Nephron progenitor cell (in vitro differentiated cells): ENCODE results near the gene PRKG1.

Experiments used
- DNase-seq: peaks from one replicate; pipeline ENCODE4 v3.0.0; 2021
- H3K27ac Mint-ChIP-seq: 2 replicates; pipeline ENCODE4 v1.8.0; 2021; ENCODE audit warnings: mild to moderate bottlenecking, moderate library complexity, mixed read lengths
- H3K27me3 Mint-ChIP-seq: 2 replicates; pipeline ENCODE4 v1.8.0; 2021; ENCODE audit warnings: mild to moderate bottlenecking, low read depth, mixed read lengths; ENCODE audit not compliant: poor library complexity
- H3K36me3 Mint-ChIP-seq: 2 replicates; pipeline ENCODE4 v1.8.0; 2021; ENCODE audit warnings: low read depth, mixed read lengths
- H3K4me1 Mint-ChIP-seq: 2 replicates; pipeline ENCODE4 v1.8.0; 2021; ENCODE audit warnings: mixed read lengths
- H3K4me3 Mint-ChIP-seq: 2 replicates; pipeline ENCODE4 v1.8.0; 2021; ENCODE audit warnings: mild to moderate bottlenecking, moderate library complexity, mixed read lengths
- H3K9me3 Mint-ChIP-seq: 2 replicates; pipeline ENCODE4 v1.8.0; 2021; ENCODE audit warnings: mild to moderate bottlenecking, moderate library complexity, mixed read lengths
- TF ChIP-seq, protein P1 (sequence below): fragments of 200-600 bp; sonication (generic); IDR thresholded peaks from 2 replicates; pipeline ENCODE4 v1.5.0; 2021; ENCODE audit warnings: antibody characterized with exemption

The PRKG1 gene

DNA sequence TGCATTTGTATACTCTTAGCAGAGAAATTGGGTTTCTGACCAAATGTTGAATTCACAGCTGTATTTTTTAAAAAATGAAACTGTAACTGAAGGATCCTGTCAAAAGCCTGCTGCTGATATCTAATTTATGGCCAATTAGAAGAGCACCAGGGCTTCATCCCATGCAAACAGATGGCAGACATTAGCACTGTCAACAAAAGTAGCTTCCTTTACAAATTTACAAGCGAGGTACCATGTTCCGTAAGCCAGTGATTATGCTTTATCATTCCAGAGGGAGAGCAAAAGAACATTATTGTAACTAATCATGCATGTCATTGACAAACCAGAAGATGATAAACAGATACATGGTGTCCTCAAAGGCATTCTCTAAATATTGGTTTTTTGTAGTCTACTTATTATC, 1062.6 kb downstream of the PRKG1 start:
- H3K4me1 Mint-ChIP-seq: no peaks in the 10 kb centered on the region
- DNase-seq: no peak
- no peaks in the 10 kb centered on the region for H3K36me3 Mint-ChIP-seq
- no peaks in the 10 kb centered on the region for H3K27me3 Mint-ChIP-seq
- TF ChIP-seq, protein P1, sequence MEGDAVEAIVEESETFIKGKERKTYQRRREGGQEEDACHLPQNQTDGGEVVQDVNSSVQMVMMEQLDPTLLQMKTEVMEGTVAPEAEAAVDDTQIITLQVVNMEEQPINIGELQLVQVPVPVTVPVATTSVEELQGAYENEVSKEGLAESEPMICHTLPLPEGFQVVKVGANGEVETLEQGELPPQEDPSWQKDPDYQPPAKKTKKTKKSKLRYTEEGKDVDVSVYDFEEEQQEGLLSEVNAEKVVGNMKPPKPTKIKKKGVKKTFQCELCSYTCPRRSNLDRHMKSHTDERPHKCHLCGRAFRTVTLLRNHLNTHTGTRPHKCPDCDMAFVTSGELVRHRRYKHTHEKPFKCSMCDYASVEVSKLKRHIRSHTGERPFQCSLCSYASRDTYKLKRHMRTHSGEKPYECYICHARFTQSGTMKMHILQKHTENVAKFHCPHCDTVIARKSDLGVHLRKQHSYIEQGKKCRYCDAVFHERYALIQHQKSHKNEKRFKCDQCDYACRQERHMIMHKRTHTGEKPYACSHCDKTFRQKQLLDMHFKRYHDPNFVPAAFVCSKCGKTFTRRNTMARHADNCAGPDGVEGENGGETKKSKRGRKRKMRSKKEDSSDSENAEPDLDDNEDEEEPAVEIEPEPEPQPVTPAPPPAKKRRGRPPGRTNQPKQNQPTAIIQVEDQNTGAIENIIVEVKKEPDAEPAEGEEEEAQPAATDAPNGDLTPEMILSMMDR: no peak
- no peaks in the 10 kb centered on the region for H3K9me3 Mint-ChIP-seq
- no peak overlapping the region for H3K4me3 Mint-ChIP-seq
- H3K27ac Mint-ChIP-seq: no peak overlapping the region

DNA sequence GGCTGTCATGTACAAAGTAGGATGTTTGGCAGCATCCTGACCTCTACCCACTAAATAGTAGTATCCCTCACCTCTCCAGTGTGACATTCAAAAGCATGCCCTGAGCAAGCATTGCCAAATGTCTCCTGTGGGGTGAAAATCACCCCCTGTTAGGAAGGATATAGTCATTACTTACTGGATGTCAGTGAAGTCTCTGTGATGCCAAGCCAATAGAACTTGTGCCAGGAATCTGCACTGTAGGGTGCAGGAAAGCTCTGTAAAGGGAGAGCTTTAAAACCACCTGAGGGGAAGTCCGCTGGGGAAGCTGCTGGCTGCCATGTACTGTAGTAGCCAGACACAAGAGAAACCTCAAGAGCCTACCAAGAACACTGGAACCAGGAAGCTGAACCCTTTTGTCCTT, 1069.1 kb downstream of the PRKG1 start:
- no peak for DNase-seq
- Mint-ChIP-seq H3K36me3 (no peaks in the 10 kb centered on the region), H3K4me3 (no peak overlapping the region), H3K4me1 (no peaks in the 10 kb centered on the region), H3K27ac (no peak overlapping the region), H3K9me3 (no peaks in the 10 kb centered on the region), H3K27me3 (no peaks in the 10 kb centered on the region)
- TF ChIP-seq, protein P1: no peak

DNA sequence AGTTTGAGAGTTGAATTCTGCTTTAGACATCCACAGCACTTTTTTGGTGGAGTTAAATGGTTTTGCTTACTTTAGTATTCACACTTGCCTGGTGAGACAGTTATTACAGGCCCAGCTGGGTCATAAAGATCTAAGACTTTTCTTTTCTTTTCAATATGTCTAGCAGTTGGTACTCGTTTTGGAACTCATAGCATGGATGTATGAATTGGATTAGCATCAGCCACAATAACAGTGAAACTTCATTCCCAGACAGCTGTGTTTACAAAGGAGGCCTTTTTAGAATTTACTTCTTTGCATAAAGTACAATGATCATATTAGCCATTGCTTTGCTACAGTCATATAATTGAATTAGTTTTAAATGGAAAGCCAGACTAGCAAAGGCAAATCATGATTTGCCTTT, 1071.3 kb downstream of the PRKG1 start:
- no peaks in the 10 kb centered on the region for H3K4me1 Mint-ChIP-seq
- H3K9me3 Mint-ChIP-seq: no peaks in the 10 kb centered on the region
- DNase-seq: no peak
- H3K4me3 Mint-ChIP-seq: no peak overlapping the region
- TF ChIP-seq, protein P1: no peak
- no peak overlapping the region for H3K27ac Mint-ChIP-seq
- no peaks in the 10 kb centered on the region for H3K36me3 Mint-ChIP-seq
- no peaks in the 10 kb centered on the region for H3K27me3 Mint-ChIP-seq

DNA sequence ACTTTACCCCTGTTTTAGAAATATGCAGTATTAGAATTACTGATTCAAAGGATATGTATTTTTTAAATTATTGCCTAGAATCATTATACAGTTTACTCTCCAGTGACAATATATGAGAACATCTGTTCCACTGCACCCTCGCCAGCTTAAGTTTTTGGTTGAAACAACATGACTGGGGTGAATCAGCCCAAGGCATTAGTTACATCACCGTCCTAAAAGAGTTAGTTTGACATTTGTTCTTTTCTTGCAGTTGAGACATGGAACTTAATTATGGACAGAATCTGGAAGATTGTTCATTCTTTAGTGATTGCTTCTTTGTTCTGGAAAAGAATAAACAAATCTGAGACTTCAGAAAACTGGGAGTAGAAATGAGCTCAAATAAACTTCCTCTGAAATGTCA, 1072.5 kb downstream of the PRKG1 start:
- no peak overlapping the region for H3K27ac Mint-ChIP-seq

DNA sequence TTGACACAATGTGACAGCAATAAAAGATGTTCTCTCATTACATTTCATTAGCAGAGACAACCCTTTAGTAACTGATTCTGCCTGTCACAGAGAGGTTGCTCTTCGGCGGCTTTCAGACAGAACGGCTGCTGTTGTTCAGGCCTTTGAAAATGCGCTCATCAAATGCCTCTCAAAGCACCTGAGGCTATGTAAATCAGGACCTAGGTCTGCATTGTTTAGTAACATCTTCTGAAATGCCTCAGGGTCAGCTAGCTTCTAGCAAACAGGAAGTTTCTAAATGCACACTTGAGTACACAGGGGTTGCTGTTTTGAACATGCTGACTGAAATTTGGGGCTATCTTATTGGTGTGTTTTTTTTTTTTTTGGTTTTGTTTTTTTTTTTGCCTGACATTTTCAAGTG, 1096.5 kb downstream of the PRKG1 start:
- no peaks in the 10 kb centered on the region for H3K27me3 Mint-ChIP-seq
- no peaks in the 10 kb centered on the region for H3K4me1 Mint-ChIP-seq
- H3K27ac Mint-ChIP-seq: no peak overlapping the region
- DNase-seq: no peak
- TF ChIP-seq, protein P1: no peak
- peaks cover 14% of the 10 kb centered on the region for H3K9me3 Mint-ChIP-seq
- no peak overlapping the region for H3K4me3 Mint-ChIP-seq
- peaks cover 4% of the 10 kb centered on the region for H3K36me3 Mint-ChIP-seq

More for the DNA sequence above, 1072.5 kb downstream of the PRKG1 start:
- H3K4me1 Mint-ChIP-seq: no peaks in the 10 kb centered on the region
- no peak for DNase-seq
- no peaks in the 10 kb centered on the region for H3K36me3 Mint-ChIP-seq
- no peaks in the 10 kb centered on the region for H3K9me3 Mint-ChIP-seq
- H3K4me3 Mint-ChIP-seq: no peak overlapping the region
- TF ChIP-seq, protein P1: no peak
- no peaks in the 10 kb centered on the region for H3K27me3 Mint-ChIP-seq

DNA sequence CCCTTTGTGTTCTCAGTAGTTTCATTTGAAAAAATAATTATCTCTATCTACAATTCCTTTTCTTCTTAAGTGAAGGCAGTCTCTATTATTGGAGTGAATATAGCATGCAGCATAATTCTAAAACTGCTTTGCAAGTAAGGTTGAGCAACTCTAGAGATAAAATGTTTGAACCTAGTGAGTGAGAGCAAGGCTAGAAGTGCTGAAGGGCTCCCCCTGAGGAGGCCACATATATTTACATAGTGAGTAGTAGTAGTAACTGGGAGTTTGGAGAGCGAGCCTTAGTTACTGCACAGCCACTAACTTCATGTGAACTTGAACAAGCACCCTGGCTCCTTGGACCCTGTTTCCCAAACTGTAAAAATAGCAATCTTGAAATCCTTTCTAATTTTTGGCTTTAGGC, 1098.3 kb downstream of the PRKG1 start:
- no peak overlapping the region for H3K4me3 Mint-ChIP-seq
- DNase-seq: no peak
- no peaks in the 10 kb centered on the region for H3K27me3 Mint-ChIP-seq
- H3K9me3 Mint-ChIP-seq: peaks cover 32% of the 10 kb centered on the region
- TF ChIP-seq, protein P1: no peak
- no peaks in the 10 kb centered on the region for H3K4me1 Mint-ChIP-seq
- H3K27ac Mint-ChIP-seq: no peak overlapping the region
- peaks cover 5% of the 10 kb centered on the region for H3K36me3 Mint-ChIP-seq
